ENCODE data around the gene NDC80.
"Not testable (repeated sequence)": the region's sequence is repeated elsewhere in the genome, so short reads cannot be mapped to it uniquely, and the experiment has no call there.

Gene NDC80

DNA sequence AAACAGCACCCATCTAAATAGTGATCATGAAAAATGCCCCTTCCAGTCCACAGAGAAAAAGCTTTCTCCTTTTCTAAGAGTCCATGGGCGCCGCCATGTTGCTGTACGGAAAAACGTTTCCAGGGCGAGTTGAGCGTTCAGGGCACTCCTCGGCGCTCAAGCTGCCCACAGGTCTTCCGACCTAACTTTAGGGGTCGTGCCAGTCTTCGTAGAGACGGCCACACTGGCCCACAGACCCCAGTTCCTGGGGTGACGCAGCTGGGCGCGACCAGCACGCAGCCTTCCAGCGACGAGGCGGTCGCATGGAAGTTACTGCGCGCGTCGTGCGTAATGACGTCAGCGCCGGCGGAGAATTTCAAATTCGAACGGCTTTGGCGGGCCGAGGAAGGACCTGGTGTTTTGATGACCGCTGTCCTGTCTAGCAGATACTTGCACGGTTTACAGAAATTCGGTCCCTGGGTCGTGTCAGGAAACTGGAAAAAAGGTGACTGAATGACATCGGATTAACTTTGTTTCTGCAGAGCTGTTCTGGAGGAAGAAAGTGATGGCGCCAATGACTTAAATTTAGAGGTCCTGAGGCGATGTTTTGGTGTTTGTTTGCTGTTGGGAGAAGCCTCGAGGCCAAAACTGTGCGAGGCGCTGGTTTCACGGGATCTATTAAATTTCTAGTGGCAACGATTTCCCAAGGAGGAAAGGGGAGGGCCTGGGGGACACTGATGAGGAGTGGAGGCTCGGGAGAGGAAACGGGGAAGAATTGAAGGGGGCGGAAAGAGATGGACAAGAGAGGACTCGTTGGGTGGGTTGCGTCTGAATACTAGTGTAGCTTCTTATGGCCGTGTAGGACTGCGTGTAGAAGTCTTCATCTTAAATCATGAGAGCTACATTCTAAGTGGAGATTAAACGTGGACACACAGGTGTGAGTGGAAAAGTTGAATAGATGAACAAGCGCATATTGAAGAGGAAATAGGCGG, at the start of gene NDC80, which contains the start of gene METTL4:
Gene NDC80 (plus strand): TSS at position 358 of the 971 bp plus-strand sequence. CDS start 1,429 bp downstream, outside the sequence.
Gene METTL4 (minus strand): TSS at position 306 of the 971 bp plus-strand sequence. CDS start 4,289 bp downstream, outside the sequence.
- Histone ChIP-seq H3F3A (ENCODE audit: insufficient read depth, low read length) (no peaks in the 10 kb centered on the region), H3K27me3 (replicated peaks; ENCODE audit: insufficient read depth, low read length) (no peaks in the 10 kb centered on the region), H3K9me3 (replicated peaks; ENCODE audit: insufficient read depth, low read length) (no peaks in the 10 kb centered on the region), H3K27ac (ENCODE audit: low read length) (peak within 1 kb of the TSS; percentile 85), H2AFZ (ENCODE audit: low read length) (peak within 1 kb of the TSS; percentile 93), H3K36me3 (replicated peaks; ENCODE audit: insufficient read depth, low read length) (0 out of 2 replicates have a peak, but pooled peaks cover 6% of the 10 kb centered on the region), H3K4me1 (ENCODE audit: low read length) (peaks cover 12% of the 10 kb centered on the region), H3K4me3 (ENCODE audit: low read length) (peak within 1 kb of the TSS; percentile 87), H3K4me2 (ENCODE audit: low read depth, low read length) (peak within 1 kb of the TSS; percentile 86), H3K9ac (ENCODE audit: low read length) (peak within 1 kb of the TSS; percentile 98), H3K9me2 (replicated peaks; ENCODE audit: insufficient read depth, low read length) (no peaks in the 10 kb centered on the region), H4K20me1 (ENCODE audit: insufficient read depth, low read length) (no peaks in the 10 kb centered on the region), H3K79me2 (ENCODE audit: low read length) (peaks cover 86% of the 10 kb centered on the region)
- DNase-seq, result peak; percentile 92
- TF ChIP-seq EZH2 (optimal IDR thresholded peaks at IDR 0.05; ENCODE audit: low read depth, low read length) (no peak), CTCF (IDR thresholded peaks at IDR 0.05; ENCODE audit: low read length) (no peak), EZH2phosphoT487 (IDR thresholded peaks at IDR 0.05; ENCODE audit: low read length) (no peak)

- Histone ChIP-seq H3F3A (ENCODE audit: insufficient read depth, low read length) (no peaks in the 10 kb centered on the region), H3K4me2 (ENCODE audit: low read depth, low read length) (no peak overlapping the region), H2AFZ (ENCODE audit: low read length) (no peak overlapping the region), H3K9me3 (replicated peaks; ENCODE audit: insufficient read depth, low read length) (no peaks in the 10 kb centered on the region), H4K20me1 (ENCODE audit: insufficient read depth, low read length) (no peaks in the 10 kb centered on the region), H3K36me3 (replicated peaks; ENCODE audit: insufficient read depth, low read length) (no peaks in the 10 kb centered on the region), H3K27me3 (replicated peaks; ENCODE audit: insufficient read depth, low read length) (no peaks in the 10 kb centered on the region), H3K9me2 (replicated peaks; ENCODE audit: insufficient read depth, low read length) (no peaks in the 10 kb centered on the region), H3K79me2 (ENCODE audit: low read length) (no peaks in the 10 kb centered on the region), H3K9ac (ENCODE audit: low read length) (no peak overlapping the region), H3K27ac (ENCODE audit: low read length) (no peak overlapping the region), H3K4me3 (ENCODE audit: low read length) (no peak overlapping the region), H3K4me1 (ENCODE audit: low read length) (no peaks in the 10 kb centered on the region)
- TF ChIP-seq CTCF (IDR thresholded peaks at IDR 0.05; ENCODE audit: low read length), result no peak
- no peak for TF ChIP-seq EZH2 (optimal IDR thresholded peaks at IDR 0.05; ENCODE audit: low read depth, low read length)
- no peak for TF ChIP-seq EZH2phosphoT487 (IDR thresholded peaks at IDR 0.05; ENCODE audit: low read length)
- DNase-seq, result no peak
Observed at GRCh38 chr18:2522112-2522511, 49.2 kb upstream of the NDC80 start.

DNA sequence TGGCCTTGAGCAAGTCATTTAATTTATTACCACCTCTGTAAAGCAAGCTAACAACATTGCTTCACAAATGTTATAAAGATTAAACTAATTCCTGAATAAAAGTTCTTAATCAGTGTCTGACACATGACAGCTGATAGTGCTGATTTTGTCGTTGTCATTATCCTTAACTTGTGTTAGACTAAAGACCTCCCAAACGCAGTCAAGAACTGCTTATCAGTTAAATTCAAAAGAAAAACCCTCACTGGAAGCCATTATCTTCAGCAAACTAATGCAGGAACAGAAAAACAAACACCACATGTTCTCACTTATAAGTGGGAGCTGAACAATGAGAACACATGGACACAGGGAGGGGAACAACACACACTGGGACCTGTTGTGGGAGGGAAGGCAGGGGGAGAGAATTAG, 46.6 kb upstream of the NDC80 start:
- H3K79me2 ChIP-seq (ENCODE audit: low read length); H3K36me3 ChIP-seq (replicated peaks; ENCODE audit: insufficient read depth, low read length); H3K4me2 ChIP-seq (ENCODE audit: low read depth, low read length); H3K4me1 ChIP-seq (ENCODE audit: low read length); H2AFZ ChIP-seq (ENCODE audit: low read length); H3K9me3 ChIP-seq (replicated peaks; ENCODE audit: insufficient read depth, low read length); H4K20me1 ChIP-seq (ENCODE audit: insufficient read depth, low read length); H3K4me3 ChIP-seq (ENCODE audit: low read length); H3K27me3 ChIP-seq (replicated peaks; ENCODE audit: insufficient read depth, low read length); H3F3A ChIP-seq (ENCODE audit: insufficient read depth, low read length); DNase-seq; H3K9me2 ChIP-seq (replicated peaks; ENCODE audit: insufficient read depth, low read length); H3K9ac ChIP-seq (ENCODE audit: low read length); H3K27ac ChIP-seq (ENCODE audit: low read length): not testable (repeated sequence)

DNA sequence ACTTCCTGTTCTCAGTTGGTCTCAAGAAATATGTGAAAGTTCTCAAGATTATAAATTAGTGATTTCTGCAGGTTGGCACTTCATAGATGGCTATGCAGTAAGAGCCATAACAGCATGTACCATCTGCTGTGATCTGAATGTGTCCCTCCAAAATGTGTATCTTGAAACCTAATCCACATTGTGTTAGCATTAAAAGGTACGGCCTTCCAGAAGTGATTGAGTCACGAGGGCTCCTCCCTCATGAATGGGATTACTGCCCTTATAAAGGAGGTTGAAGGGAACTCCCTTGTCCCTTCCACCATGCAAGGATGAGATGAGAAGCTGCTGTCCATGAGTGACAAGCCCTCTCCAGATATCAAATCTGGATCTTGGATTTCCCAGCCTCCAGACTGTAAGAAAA, 45.0 kb upstream of the NDC80 start:
- H3K27ac ChIP-seq (ENCODE audit: low read length), result no peak overlapping the region
- H4K20me1 ChIP-seq (ENCODE audit: insufficient read depth, low read length), result no peaks in the 10 kb centered on the region
- no peaks in the 10 kb centered on the region for H3K9me2 ChIP-seq (replicated peaks; ENCODE audit: insufficient read depth, low read length)
- H3K4me1 ChIP-seq (ENCODE audit: low read length), result no peaks in the 10 kb centered on the region
- TF ChIP-seq EZH2 (optimal IDR thresholded peaks at IDR 0.05; ENCODE audit: low read depth, low read length) (no peak), EZH2phosphoT487 (IDR thresholded peaks at IDR 0.05; ENCODE audit: low read length) (no peak), CTCF (IDR thresholded peaks at IDR 0.05; ENCODE audit: low read length) (no peak)
- H3K27me3 ChIP-seq (replicated peaks; ENCODE audit: insufficient read depth, low read length), result no peaks in the 10 kb centered on the region
- H3K79me2 ChIP-seq (ENCODE audit: low read length), result no peaks in the 10 kb centered on the region
- H3K4me3 ChIP-seq (ENCODE audit: low read length), result no peak overlapping the region
- no peak overlapping the region for H3K9ac ChIP-seq (ENCODE audit: low read length)
- no peaks in the 10 kb centered on the region for H3K36me3 ChIP-seq (replicated peaks; ENCODE audit: insufficient read depth, low read length)
- no peak overlapping the region for H3K4me2 ChIP-seq (ENCODE audit: low read depth, low read length)
- DNase-seq, result no peak
- H3F3A ChIP-seq (ENCODE audit: insufficient read depth, low read length), result no peaks in the 10 kb centered on the region
- H3K9me3 ChIP-seq (replicated peaks; ENCODE audit: insufficient read depth, low read length), result no peaks in the 10 kb centered on the region
- no peak overlapping the region for H2AFZ ChIP-seq (ENCODE audit: low read length)
